ENCODE results near the gene STRIP1.

GRCh38 chr1:109996476-109996875 lies 37.9 kb upstream of the STRIP1 start:
- no peak for TF ChIP-seq CTCF (conservative IDR thresholded peaks at IDR 0.05)
- TF ChIP-seq ZFX (IDR thresholded peaks at IDR 0.05), result no peak
